ENCODE measurements around the gene NR1I2.

Gene NR1I2

GRCh38 chr3:119767936-119768601, 13.8 kb upstream of the NR1I2 start:
- Mint-ChIP-seq H3K9me3 (no peaks in the 10 kb centered on the region), H3K4me1 (no peaks in the 10 kb centered on the region)

GRCh38 chr3:119768668-119769393, 13.1 kb upstream of the NR1I2 start:
- DNase-seq (ENCODE audit: low spot score in 2 of 2) (no peak), ATAC-seq (ENCODE audit: low read depth) (no peak)
- no peaks in the 10 kb centered on the region for H3K36me3 Mint-ChIP-seq
- H3K4me3 Mint-ChIP-seq: no peak overlapping the region
- no peaks in the 10 kb centered on the region for H3K4me1 Mint-ChIP-seq
- H3K27me3 Mint-ChIP-seq: peaks cover 3% of the 10 kb centered on the region
- H3K27ac Mint-ChIP-seq: no peak overlapping the region
- no peaks in the 10 kb centered on the region for H3K9me3 Mint-ChIP-seq

More at GRCh38 chr3:119767936-119768601, 13.8 kb upstream of the NR1I2 start:
- ATAC-seq (ENCODE audit: low read depth) (no peak), DNase-seq (ENCODE audit: low spot score in 2 of 2) (no peak)
- Mint-ChIP-seq H3K27ac (no peak overlapping the region), H3K4me3 (no peak overlapping the region), H3K36me3 (no peaks in the 10 kb centered on the region), H3K27me3 (peaks cover 3% of the 10 kb centered on the region)

GRCh38 chr3:119769394-119770149, 12.3 kb upstream of the NR1I2 start:
- H3K36me3 Mint-ChIP-seq: no peaks in the 10 kb centered on the region
- DNase-seq (ENCODE audit: low spot score in 2 of 2) (no peak), ATAC-seq (ENCODE audit: low read depth) (no peak)
- H3K4me1 Mint-ChIP-seq: peaks cover 3% of the 10 kb centered on the region
- no peaks in the 10 kb centered on the region for H3K9me3 Mint-ChIP-seq
- peaks cover 5% of the 10 kb centered on the region for H3K27me3 Mint-ChIP-seq
- no peak overlapping the region for H3K27ac Mint-ChIP-seq
- no peak overlapping the region for H3K4me3 Mint-ChIP-seq

- Mint-ChIP-seq H3K36me3 (peaks cover 3% of the 10 kb centered on the region), H3K27me3 (peaks cover 3% of the 10 kb centered on the region), H3K9me3 (peaks cover 7% of the 10 kb centered on the region), H3K4me1 (peaks cover 3% of the 10 kb centered on the region), H3K27ac (no peak overlapping the region), H3K4me3 (no peak overlapping the region)
- DNase-seq (ENCODE audit: low spot score in 2 of 2) (no peak), ATAC-seq (ENCODE audit: low read depth) (no peak)
Observed at GRCh38 chr3:119774444-119774843, 7.5 kb upstream of the NR1I2 start.

GRCh38 chr3:119776304-119776703, 5.6 kb upstream of the NR1I2 start:
- H3K4me1 Mint-ChIP-seq: peaks cover 3% of the 10 kb centered on the region
- peaks cover 3% of the 10 kb centered on the region for H3K27me3 Mint-ChIP-seq
- no peak for ATAC-seq (ENCODE audit: low read depth)
- H3K27ac Mint-ChIP-seq: peak overlapping the region; percentile 5
- no peak for DNase-seq (ENCODE audit: low spot score in 2 of 2)
- no peak overlapping the region for H3K4me3 Mint-ChIP-seq
- H3K9me3 Mint-ChIP-seq: peaks cover 7% of the 10 kb centered on the region
- peaks cover 3% of the 10 kb centered on the region for H3K36me3 Mint-ChIP-seq

GRCh38 chr3:119778176-119778575, 3.7 kb upstream of the NR1I2 start:
- Mint-ChIP-seq H3K27ac (no peak overlapping the region), H3K9me3 (peaks cover 7% of the 10 kb centered on the region), H3K4me3 (no peak overlapping the region), H3K36me3 (peaks cover 3% of the 10 kb centered on the region), H3K4me1 (peaks cover 3% of the 10 kb centered on the region), H3K27me3 (peaks cover 1% of the 10 kb centered on the region)
- ATAC-seq (ENCODE audit: low read depth) (no peak), DNase-seq (ENCODE audit: low spot score in 2 of 2) (no peak)

GRCh38 chr3:119778811-119779210, 3.1 kb upstream of the NR1I2 start:
- no peak for DNase-seq (ENCODE audit: low spot score in 2 of 2)
- H3K4me3 Mint-ChIP-seq: no peak overlapping the region
- H3K36me3 Mint-ChIP-seq: peaks cover 3% of the 10 kb centered on the region
- peaks cover 7% of the 10 kb centered on the region for H3K9me3 Mint-ChIP-seq
- no peak overlapping the region for H3K27ac Mint-ChIP-seq
- H3K27me3 Mint-ChIP-seq: peaks cover 1% of the 10 kb centered on the region
- ATAC-seq (ENCODE audit: low read depth): no peak
- peaks cover 3% of the 10 kb centered on the region for H3K4me1 Mint-ChIP-seq

GRCh38 chr3:119779731-119780383, 2.0 kb upstream of the NR1I2 start:
- ATAC-seq (ENCODE audit: low read depth) (no peak), DNase-seq (ENCODE audit: low spot score in 2 of 2) (no peak)
- Mint-ChIP-seq H3K27ac (no peak overlapping the region), H3K4me1 (no peaks in the 10 kb centered on the region), H3K27me3 (no peaks in the 10 kb centered on the region), H3K4me3 (no peak overlapping the region), H3K36me3 (peaks cover 3% of the 10 kb centered on the region), H3K9me3 (peaks cover 7% of the 10 kb centered on the region)

GRCh38 chr3:119782460-119782859, 559 bp downstream of the NR1I2 start:
- Mint-ChIP-seq H3K9me3 (no peaks in the 10 kb centered on the region), H3K4me3 (no peak overlapping the region), H3K27ac (no peak overlapping the region), H3K36me3 (no peaks in the 10 kb centered on the region), H3K27me3 (peaks cover 2% of the 10 kb centered on the region), H3K4me1 (no peaks in the 10 kb centered on the region)
- ATAC-seq (ENCODE audit: low read depth): no peak
- no peak for DNase-seq (ENCODE audit: low spot score in 2 of 2)

GRCh38 chr3:119783255-119783654, 1.4 kb downstream of the NR1I2 start:
- H3K27me3 Mint-ChIP-seq: peaks cover 2% of the 10 kb centered on the region
- H3K9me3 Mint-ChIP-seq: no peaks in the 10 kb centered on the region
- H3K4me3 Mint-ChIP-seq: no peak overlapping the region
- no peaks in the 10 kb centered on the region for H3K36me3 Mint-ChIP-seq
- ATAC-seq (ENCODE audit: low read depth) (no peak), DNase-seq (ENCODE audit: low spot score in 2 of 2) (no peak)
- H3K4me1 Mint-ChIP-seq: no peaks in the 10 kb centered on the region
- H3K27ac Mint-ChIP-seq: no peak overlapping the region

GRCh38 chr3:119783883-119784282, 2.0 kb downstream of the NR1I2 start:
- DNase-seq (ENCODE audit: low spot score in 2 of 2): no peak

GRCh38 chr3:119786409-119786808, 4.5 kb downstream of the NR1I2 start:
- ATAC-seq (ENCODE audit: low read depth) (no peak), DNase-seq (ENCODE audit: low spot score in 2 of 2) (no peak)
- Mint-ChIP-seq H3K27ac (no peak overlapping the region), H3K27me3 (peaks cover 2% of the 10 kb centered on the region), H3K9me3 (peaks cover 3% of the 10 kb centered on the region), H3K4me1 (no peaks in the 10 kb centered on the region), H3K36me3 (no peaks in the 10 kb centered on the region), H3K4me3 (no peak overlapping the region)

More at GRCh38 chr3:119783883-119784282, 2.0 kb downstream of the NR1I2 start:
- no peaks in the 10 kb centered on the region for H3K9me3 Mint-ChIP-seq
- peaks cover 2% of the 10 kb centered on the region for H3K27me3 Mint-ChIP-seq
- no peak overlapping the region for H3K4me3 Mint-ChIP-seq
- no peaks in the 10 kb centered on the region for H3K36me3 Mint-ChIP-seq
- H3K4me1 Mint-ChIP-seq: no peaks in the 10 kb centered on the region
- ATAC-seq (ENCODE audit: low read depth): no peak
- no peak overlapping the region for H3K27ac Mint-ChIP-seq

- no peaks in the 10 kb centered on the region for H3K36me3 Mint-ChIP-seq
- no peak overlapping the region for H3K4me3 Mint-ChIP-seq
- peaks cover 2% of the 10 kb centered on the region for H3K27me3 Mint-ChIP-seq
- DNase-seq (ENCODE audit: low spot score in 2 of 2) (no peak), ATAC-seq (ENCODE audit: low read depth) (no peak)
- H3K9me3 Mint-ChIP-seq: peaks cover 3% of the 10 kb centered on the region
- no peak overlapping the region for H3K27ac Mint-ChIP-seq
- no peaks in the 10 kb centered on the region for H3K4me1 Mint-ChIP-seq
Observed at GRCh38 chr3:119790369-119790768, 8.5 kb downstream of the NR1I2 start.

GRCh38 chr3:119792270-119792669, 10.4 kb downstream of the NR1I2 start:
- Mint-ChIP-seq H3K9me3 (peaks cover 3% of the 10 kb centered on the region), H3K4me1 (no peaks in the 10 kb centered on the region), H3K4me3 (no peak overlapping the region), H3K36me3 (no peaks in the 10 kb centered on the region), H3K27me3 (peaks cover 5% of the 10 kb centered on the region), H3K27ac (no peak overlapping the region)
- no peak for ATAC-seq (ENCODE audit: low read depth)
- no peak for DNase-seq (ENCODE audit: low spot score in 2 of 2)
